ENCODE results near the gene CES4A.
"Not testable (repeated sequence)": the region's sequence is repeated elsewhere in the genome, so short reads cannot be mapped to it uniquely, and the experiment has no call there.

Gene CES4A

GRCh38 chr16:66988197-66988788, at the start of gene CES4A:
TSS of gene CES4A (plus strand) at chr16:66988589. CDS start at chr16:66988773, 184 bp downstream.
- DNase-seq: no peak

GRCh38 chr16:66939366-66939765, 49.0 kb upstream of the CES4A start:
- no peak for DNase-seq

- no peak for DNase-seq
Observed at GRCh38 chr16:66940236-66940635, 48.2 kb upstream of the CES4A start.

GRCh38 chr16:66942981-66943380, 45.4 kb upstream of the CES4A start:
- DNase-seq: no peak

- DNase-seq: no peak
Observed at GRCh38 chr16:66943426-66944053, 44.8 kb upstream of the CES4A start.

GRCh38 chr16:66944054-66944441, 44.3 kb upstream of the CES4A start:
- no peak for DNase-seq

GRCh38 chr16:66944971-66945370, 43.4 kb upstream of the CES4A start:
- DNase-seq: not testable (repeated sequence)

- no peak for DNase-seq
Observed at GRCh38 chr16:66945939-66946338, 42.5 kb upstream of the CES4A start.

- DNase-seq: no peak
Observed at GRCh38 chr16:66946541-66946940, 41.8 kb upstream of the CES4A start.

- no peak for DNase-seq
Observed at GRCh38 chr16:66946974-66947301, 41.5 kb upstream of the CES4A start.

- DNase-seq: peak; percentile 81 to 88
Observed at GRCh38 chr16:66947302-66948065, 40.9 kb upstream of the CES4A start.

GRCh38 chr16:66948134-66948836, 40.1 kb upstream of the CES4A start:
- DNase-seq: no peak

GRCh38 chr16:66948837-66949225, 39.6 kb upstream of the CES4A start:
- no peak for DNase-seq

- no peak for DNase-seq
Observed at GRCh38 chr16:66949472-66949871, 38.9 kb upstream of the CES4A start.

GRCh38 chr16:66950437-66950836, 38.0 kb upstream of the CES4A start:
- no peak for DNase-seq

- DNase-seq: no peak
Observed at GRCh38 chr16:66950971-66951790, 37.2 kb upstream of the CES4A start.

GRCh38 chr16:66952430-66953110, 35.8 kb upstream of the CES4A start:
- no peak for DNase-seq

GRCh38 chr16:66953462-66954096, 34.8 kb upstream of the CES4A start:
- no peak for DNase-seq

GRCh38 chr16:66954097-66954659, 34.2 kb upstream of the CES4A start:
- DNase-seq: peak; percentile 71 to 79

GRCh38 chr16:66955363-66956153, 32.8 kb upstream of the CES4A start:
- not testable (repeated sequence) for DNase-seq

GRCh38 chr16:66956154-66956457, 32.3 kb upstream of the CES4A start:
- DNase-seq: not testable (repeated sequence)

All from CD4-positive, alpha-beta T cell treated with Interleukin-1 beta for 1 hour (primary cell).